Measurements from ENCODE around the gene DNAH1.

Gene DNAH1

DNA sequence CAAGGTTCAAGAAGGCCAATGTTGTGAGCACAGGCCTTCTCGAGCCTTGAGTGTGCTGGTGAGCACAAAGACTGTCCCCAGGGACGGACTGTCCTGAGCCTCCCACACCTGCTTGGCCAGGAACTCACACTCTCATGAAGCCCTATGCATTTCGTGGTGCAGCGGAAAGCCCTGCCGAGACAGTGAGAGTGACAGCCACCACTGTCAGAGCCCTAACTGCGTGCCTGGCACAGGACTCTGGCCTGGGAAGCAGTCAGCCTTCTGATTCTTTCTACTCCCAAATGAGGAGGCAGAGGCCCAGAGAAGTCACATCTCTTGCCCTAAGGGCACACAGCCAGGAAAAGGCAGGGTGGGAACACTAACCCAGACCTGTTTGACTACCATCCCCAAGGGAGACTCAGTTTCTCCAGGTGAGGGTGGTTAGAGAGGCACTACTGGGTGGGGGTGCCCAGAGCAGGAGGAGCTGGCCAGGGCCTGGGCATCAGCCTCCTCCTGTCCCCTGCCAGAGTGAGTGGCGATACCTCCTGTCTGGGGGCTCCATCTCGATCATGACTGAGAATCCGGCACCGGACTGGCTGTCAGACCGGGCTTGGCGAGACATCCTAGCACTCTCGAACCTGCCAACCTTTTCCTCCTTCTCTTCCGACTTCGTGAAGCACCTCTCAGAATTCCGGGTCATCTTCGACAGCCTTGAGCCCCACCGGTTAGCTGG is 78.0 kb downstream of the DNAH1 start:
- no peak for DNase-seq

DNA sequence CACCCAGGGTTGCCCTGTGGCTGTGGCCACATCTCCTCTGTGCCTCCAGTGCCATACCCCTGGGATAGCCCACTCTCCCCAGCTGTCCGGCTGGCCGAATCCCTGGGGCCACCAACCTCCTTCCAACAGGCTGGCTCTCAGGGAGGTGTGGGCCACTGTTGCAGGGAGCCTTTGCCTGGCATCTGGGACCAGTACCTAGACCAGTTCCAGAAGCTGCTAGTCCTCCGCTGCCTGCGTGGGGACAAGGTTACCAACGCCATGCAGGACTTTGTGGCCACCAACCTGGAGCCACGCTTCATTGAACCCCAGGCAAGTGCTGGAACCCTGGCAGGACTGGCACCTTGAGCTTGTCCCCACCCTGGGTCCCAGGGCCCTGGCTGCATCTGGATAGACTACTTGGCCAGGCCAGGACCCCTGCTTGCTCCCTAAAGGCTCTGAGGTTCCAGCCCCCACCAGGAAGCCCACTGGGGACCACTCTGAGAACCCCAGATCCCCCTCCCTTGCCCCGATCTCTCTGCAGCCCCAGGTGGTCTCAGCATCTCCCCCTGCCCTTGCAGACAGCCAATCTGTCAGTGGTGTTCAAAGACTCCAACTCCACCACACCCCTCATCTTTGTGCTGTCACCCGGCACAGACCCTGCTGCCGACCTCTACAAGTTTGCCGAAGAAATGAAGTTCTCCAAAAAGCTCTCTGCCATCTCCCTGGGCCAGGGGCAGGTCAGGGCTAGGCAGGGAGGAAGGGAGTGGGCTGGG is 78.8 kb downstream of the DNAH1 start:
- DNase-seq = no peak

GRCh38 chr3:52395503-52395865 is 79.4 kb downstream of the DNAH1 start:
- DNase-seq = no peak

GRCh38 chr3:52396011-52396906 is 80.1 kb downstream of the DNAH1 start:
- no peak for DNase-seq

DNA sequence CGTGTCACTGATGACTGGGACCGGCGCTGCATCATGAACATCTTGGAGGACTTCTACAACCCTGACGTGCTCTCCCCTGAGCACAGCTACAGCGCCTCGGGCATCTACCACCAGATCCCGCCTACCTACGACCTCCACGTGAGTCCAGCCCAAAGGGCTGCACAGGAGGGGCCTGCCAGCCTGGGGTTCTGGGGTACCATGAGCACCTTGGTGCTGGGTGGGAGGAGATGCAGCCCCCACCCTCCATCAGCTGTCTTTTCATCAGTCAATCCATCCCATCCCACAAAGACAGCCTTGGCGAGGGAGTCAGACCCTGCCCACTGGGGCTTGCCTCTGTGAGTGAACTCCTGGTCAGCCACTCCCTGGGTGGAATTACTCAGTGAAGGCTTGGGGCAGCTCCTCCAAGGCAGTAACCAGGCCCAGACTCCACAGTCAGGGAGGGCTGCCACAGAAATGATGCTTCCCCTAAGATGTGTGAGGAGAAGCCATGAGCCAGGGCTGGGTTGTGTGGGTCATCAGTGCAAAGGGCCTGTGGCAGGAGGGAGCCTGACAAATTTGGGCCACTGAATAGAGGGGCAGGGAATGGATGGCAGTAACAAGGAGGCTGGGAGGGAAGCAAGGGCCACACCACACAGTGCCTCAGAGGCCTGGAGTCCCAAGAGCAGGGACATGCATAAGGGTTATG is 80.9 kb downstream of the DNAH1 start:
- no peak for DNase-seq

DNA sequence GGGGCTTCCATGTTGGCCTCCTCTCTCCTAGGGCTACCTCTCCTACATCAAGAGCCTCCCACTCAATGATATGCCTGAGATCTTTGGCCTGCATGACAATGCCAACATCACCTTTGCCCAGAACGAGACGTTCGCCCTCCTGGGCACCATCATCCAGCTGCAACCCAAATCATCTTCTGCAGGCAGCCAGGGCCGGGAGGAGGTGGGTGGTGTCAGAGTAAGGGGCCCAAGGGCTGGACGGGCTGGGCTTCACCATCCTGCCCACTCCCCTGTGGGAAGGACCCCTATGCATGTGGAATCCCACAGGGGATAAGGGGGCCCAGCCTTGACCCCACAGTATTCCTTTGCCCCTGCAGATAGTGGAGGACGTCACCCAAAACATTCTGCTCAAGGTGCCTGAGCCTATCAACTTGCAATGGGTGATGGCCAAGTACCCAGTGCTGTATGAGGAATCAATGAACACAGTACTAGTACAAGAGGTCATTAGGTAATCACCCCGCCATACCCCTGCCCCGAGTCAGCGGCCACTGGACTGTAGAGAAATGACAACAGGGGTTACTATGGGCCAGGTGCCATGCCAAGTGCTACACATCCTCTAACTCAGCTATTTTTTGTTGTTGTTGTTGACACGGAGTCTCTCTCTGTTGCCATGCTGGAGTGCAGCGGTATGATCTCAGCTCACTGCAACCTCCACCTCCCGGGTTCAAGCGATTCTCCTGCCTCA is 81.7 kb downstream of the DNAH1 start:
- no peak for DNase-seq

DNA sequence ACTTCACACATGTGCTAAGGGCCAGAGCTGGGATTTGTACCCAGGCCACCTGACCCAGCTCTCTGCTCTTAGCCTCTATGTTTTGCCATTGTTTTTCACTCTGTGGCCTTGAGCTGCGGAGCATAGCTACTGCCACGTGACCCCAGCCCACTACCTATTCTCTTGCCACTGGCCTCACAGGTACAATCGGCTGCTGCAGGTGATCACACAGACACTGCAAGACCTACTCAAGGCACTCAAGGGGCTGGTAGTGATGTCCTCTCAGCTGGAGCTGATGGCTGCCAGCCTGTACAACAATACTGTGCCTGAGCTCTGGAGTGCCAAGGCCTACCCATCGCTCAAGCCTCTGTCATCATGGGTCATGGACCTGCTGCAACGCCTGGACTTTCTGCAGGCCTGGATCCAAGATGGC is 82.6 kb downstream of the DNAH1 start:
- no peak for DNase-seq

DNA sequence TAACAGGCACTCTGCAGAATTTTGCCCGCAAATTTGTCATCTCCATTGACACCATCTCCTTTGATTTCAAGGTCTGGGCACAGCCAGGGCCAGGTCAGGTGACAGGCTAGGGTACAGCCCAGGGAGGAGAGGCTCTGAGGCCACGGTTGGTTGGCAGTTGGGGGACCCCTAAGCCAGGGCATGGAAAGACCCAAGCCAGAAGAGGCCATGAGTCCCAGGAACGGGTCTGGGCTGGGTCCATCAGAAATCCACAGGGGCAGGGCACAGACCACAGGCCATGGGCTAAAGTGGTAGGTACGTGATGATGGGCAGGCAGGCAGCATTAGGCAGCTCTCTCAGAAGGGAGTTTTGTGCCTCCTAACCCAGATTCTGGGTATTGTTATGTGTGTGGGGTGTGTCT is 83.0 kb downstream of the DNAH1 start:
- no peak for DNase-seq

DNA sequence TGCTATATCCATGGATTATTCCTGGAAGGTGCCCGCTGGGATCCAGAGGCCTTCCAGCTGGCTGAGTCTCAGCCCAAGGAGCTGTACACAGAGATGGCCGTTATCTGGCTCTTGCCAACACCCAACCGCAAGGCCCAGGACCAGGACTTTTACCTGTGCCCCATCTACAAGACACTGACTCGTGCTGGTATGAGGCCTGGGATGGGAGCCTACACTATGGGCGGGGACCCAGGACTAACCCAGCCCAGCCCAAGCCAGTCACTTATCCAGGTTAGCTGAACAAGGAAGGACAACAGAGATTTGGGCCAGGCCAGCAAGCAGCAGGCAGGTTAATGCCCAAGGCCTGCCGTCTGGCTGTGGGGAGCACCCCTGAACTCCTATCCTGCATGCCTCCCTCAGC is 83.5 kb downstream of the DNAH1 start:
- DNase-seq = no peak

GRCh38 chr3:52400275-52400793 is 84.2 kb downstream of the DNAH1 start:
- no peak for DNase-seq

- no peak for DNase-seq
Observed at GRCh38 chr3:52401021-52401420, 84.9 kb downstream of the DNAH1 start.

DNA sequence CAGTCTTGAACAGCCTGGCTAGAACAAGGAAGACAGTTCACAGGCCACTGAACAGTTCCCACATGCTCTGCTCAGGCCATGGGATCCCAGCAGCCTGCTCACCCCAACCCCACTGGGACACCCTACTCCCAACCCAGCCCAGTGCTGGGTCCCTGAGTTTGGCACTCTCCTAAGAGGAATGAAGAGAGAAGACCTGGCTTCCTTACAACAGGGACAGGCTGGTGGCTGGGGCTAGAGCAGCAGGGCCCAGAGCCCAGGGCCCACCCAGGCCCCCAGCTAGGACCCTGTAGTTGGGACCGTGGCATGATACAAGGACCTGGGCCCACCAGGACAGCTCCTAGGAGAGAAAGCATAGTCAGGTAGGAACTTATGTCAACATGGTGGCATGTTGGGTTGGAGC is 85.4 kb downstream of the DNAH1 start:
- DNase-seq = no peak

DNA sequence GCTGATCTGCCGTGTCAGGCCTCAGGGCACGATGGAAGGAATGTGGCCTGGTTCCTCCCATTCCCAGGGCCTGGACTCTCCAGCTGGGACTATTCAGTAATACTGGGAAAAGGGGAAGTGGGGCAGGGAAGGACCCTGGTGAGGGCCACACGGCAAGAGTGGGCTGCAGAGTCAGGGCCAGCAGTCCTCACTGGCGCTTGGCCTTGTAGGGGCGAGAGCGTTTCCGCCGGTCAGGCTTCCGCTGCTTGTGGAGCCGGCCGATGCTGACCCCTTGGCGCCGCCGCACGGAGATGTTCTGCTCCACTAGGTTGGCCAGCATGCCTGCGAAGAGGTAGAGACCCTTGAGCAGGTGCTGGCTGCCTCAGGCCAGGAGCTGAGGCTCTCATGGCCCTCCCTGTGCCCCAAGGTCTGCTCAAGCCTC is 86.0 kb downstream of the DNAH1 start:
- DNase-seq = no peak

GRCh38 chr3:52402706-52403270 is 86.7 kb downstream of the DNAH1 start:
- no peak for DNase-seq

- DNase-seq = no peak
Observed at GRCh38 chr3:52403271-52403841, 87.2 kb downstream of the DNAH1 start.

- no peak for DNase-seq
Observed at GRCh38 chr3:52403955-52404354, 87.8 kb downstream of the DNAH1 start.

- no peak for DNase-seq
Observed at GRCh38 chr3:52404391-52404790, 88.3 kb downstream of the DNAH1 start.

GRCh38 chr3:52405066-52405465 is 88.9 kb downstream of the DNAH1 start:
- no peak for DNase-seq

DNA sequence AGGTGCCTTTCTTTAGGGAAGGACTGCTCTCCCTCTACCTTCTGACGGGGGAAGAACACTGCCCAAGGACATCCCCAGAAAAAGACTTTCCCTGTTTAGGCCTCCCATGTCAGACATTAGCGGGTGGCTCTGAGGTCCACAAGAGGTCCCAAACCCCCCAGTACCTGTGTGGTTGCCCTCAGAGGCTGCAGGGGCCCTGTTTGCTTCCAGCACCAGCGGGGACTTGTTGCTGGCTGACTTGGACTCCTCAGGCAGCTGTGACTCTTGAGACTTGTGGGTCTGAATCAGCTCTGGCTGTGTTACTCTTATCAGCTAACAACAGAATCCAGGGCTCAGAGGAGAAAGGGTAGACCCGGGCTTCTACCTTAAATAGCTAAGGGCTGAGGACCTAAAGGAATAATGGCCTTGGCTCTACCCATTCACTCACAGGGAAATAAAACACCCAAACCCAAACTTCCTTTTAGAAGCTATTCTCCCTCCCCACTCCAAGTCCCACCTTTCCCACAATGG is 89.5 kb downstream of the DNAH1 start:
- DNase-seq = no peak

- no peak for DNase-seq
Observed at GRCh38 chr3:52406231-52406661, 90.1 kb downstream of the DNAH1 start.
